PFSK-1 (cell line): ENCODE measurements around the gene SPACDR.

Source experiments
- FOXP2 ChIP-seq: optimal IDR thresholded peaks from 2 replicates; pipeline ENCODE3; 2011; ENCODE audit warnings: borderline replicate concordance, control low read depth, inconsistent platforms; ENCODE audit not compliant: insufficient read depth; ENCODE audit errors: extremely low read length, extremely low read depth
- POLR2AphosphoS5 ChIP-seq: IDR thresholded peaks from 2 replicates; pipeline ENCODE4 v1.6.1; 2012; ENCODE audit warnings: low read depth, mild to moderate bottlenecking, control low read depth, low read length, moderate library complexity
- SIN3A ChIP-seq: IDR thresholded peaks from 2 replicates; pipeline ENCODE4 v1.6.1; 2012; ENCODE audit warnings: mild to moderate bottlenecking, low read length, moderate library complexity, borderline replicate concordance; ENCODE audit not compliant: insufficient read depth
- TAF1 ChIP-seq: IDR thresholded peaks from 2 replicates; pipeline ENCODE4 v1.6.1; 2012; ENCODE audit warnings: low read length, control low read depth, borderline replicate concordance; ENCODE audit not compliant: insufficient read depth
- TF ChIP-seq, protein P1 (sequence below), 2 experiments: IDR thresholded peaks; 2 replicates each; pipeline versions ENCODE4 v1.6.1 to v1.8.0; 2011 to 2012; ENCODE audit warnings: low read depth in 2 of 2, low read length in 2 of 2, control low read depth in 1 of 2, inconsistent platforms in 1 of 2, mild to moderate bottlenecking in 1 of 2, moderate library complexity in 1 of 2; ENCODE audit not compliant: insufficient read depth in 1 of 2

DNA sequence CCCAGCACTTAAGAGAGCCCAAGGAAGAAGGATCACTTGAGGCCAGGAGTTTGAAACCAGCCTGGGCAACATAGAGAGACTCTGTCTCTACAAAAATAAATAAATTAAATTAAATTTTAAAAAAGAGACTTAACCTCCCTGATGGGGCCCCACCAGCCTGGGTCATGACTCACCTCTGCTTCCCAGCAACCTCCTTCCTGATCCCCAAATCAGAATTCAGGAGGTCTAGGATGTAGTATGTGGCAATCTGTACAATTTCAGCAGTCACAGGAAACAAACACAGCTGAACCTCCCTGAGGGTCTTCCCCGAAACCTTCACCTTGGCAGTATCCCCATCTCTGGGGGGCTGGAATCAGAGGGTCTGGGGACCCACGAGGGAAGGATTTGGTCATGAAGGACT is 18.0 kb downstream of the SPACDR start:
- TF ChIP-seq, protein P1, sequence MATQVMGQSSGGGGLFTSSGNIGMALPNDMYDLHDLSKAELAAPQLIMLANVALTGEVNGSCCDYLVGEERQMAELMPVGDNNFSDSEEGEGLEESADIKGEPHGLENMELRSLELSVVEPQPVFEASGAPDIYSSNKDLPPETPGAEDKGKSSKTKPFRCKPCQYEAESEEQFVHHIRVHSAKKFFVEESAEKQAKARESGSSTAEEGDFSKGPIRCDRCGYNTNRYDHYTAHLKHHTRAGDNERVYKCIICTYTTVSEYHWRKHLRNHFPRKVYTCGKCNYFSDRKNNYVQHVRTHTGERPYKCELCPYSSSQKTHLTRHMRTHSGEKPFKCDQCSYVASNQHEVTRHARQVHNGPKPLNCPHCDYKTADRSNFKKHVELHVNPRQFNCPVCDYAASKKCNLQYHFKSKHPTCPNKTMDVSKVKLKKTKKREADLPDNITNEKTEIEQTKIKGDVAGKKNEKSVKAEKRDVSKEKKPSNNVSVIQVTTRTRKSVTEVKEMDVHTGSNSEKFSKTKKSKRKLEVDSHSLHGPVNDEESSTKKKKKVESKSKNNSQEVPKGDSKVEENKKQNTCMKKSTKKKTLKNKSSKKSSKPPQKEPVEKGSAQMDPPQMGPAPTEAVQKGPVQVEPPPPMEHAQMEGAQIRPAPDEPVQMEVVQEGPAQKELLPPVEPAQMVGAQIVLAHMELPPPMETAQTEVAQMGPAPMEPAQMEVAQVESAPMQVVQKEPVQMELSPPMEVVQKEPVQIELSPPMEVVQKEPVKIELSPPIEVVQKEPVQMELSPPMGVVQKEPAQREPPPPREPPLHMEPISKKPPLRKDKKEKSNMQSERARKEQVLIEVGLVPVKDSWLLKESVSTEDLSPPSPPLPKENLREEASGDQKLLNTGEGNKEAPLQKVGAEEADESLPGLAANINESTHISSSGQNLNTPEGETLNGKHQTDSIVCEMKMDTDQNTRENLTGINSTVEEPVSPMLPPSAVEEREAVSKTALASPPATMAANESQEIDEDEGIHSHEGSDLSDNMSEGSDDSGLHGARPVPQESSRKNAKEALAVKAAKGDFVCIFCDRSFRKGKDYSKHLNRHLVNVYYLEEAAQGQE (IDR thresholded peaks at IDR 0.05; ENCODE audit: insufficient read depth in 1 of 2, low read depth in 2 of 2, low read length in 2 of 2), result no peak
- TF ChIP-seq POLR2AphosphoS5, result no peak
- no peak for TF ChIP-seq SIN3A
- no peak for TF ChIP-seq TAF1
- no peak for TF ChIP-seq FOXP2
